ENCODE data around the gene PLD4.

DNA sequence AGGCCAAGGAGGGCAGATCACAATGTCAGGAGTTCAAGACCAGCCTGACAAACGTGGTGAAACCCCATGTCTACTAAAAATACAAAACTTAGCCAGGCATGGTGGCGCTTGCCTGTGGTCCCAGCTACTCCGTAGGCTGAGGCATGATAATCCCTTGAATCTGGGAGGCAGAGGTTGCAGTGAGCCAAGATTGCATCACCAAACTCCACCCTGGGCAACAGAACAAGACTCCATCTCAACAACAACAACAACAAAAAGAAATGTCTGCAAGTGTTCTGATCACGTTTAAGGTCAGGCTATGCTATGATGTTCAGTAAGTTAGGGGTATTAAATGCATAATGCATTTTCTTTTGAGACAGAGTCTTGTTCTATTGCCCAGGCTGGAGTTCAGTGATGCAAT is 6.7 kb upstream of the PLD4 start:
- TF ChIP-seq CTCF (IDR thresholded peaks at IDR 0.05) (no peak), POLR2A (IDR thresholded peaks at IDR 0.05) (no peak)

Measured in uterus (tissue), 2 donors.